CD4-positive, alpha-beta T cell treated with Interleukin-1 beta for 1 hour (primary cell): Measurements from ENCODE around the gene NAA15.
"Not testable (repeated sequence)": the region's sequence is repeated elsewhere in the genome, so short reads cannot be mapped to it uniquely, and the experiment has no call there.

Experiments
- DNase-seq, 2 donors: peaks; one replicate each; pipeline ENCODE4 v3.0.0-alpha.2; 2020 to 2022

The NAA15 gene

GRCh38 chr4:139301113-139301820, at the start of gene NAA15:
NAA15 (plus strand) TSS chr4:139301505; CDS start chr4:139301778, 273 bp downstream.
- DNase-seq = peak; percentile 98

- DNase-seq = no peak
Observed at GRCh38 chr4:139253046-139253445, 48.3 kb upstream of the NAA15 start.

DNA sequence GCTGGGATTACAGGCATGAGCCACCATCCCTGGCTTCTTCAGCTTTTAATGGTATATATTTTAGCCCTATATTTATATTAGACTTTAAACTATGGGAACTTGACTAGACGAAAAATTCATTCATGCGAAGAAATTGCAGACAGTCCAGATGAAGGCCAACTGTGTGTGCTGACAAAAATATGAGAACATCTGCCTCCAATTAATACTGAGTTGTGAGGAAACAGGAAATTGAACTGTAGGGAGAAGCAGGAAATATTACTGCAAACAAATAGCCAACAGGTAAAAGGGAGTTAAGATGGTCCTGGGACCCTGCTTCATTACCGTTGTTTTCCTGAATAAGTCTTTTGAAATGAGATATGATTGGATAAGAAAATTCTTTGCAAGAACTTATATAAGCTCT, 47.6 kb upstream of the NAA15 start:
- DNase-seq = no peak

DNA sequence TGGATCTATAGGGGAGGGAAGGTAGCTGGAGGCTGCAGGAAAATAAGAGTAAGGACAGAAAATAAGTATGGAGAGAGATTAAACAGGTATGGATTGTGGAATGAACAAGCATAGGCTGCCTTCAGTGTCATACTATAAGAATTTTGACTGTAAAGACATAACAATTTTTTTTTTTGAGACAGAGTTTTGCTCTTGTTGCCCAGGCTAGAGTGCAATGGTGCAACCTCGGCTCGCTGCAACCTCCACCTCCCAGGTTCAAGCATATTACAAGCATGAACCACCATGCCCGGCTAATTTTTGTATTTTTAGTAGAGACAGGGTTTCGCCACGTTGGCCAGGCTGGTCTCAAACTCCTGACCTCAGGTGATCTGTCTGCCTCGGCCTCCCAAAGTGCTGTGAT, 45.7 kb upstream of the NAA15 start:
- not testable (repeated sequence) for DNase-seq

DNA sequence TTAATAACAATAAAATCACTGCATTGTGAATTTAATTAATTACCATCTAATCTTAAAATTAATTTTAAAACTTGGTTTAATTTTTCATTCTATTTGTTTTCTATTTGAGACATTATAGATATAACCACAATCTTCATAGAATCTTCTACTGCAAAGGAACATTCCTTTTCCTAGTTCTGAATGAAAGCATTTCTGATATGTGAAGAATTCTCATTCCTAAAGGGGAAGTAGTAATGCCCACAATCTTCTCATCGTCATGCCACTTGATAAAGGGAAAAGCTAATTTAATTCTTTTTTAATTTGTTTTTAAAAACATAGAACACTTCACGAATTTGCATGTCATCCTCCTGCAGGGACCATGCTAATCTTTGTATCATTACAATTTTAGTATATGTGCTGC, 45.0 kb upstream of the NAA15 start:
- no peak for DNase-seq

GRCh38 chr4:139265654-139266053, 35.7 kb upstream of the NAA15 start:
- DNase-seq = no peak

DNA sequence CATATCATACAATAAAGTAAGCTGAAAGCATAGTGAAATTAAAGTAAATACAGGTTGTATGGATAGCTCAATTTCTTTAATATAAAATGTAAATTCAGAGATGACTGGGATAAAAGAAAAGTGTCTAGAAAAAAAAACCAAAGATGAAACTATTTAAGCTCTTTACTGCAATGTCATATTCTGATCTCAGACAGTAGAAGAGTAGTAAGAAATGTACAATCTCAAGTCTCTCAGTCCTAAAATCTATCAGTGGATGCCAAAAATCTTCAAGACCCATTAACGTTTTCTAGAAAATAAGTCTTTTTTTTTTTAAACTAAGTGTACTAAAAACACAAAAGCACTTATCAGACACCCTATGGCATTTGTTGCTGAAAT, 35.1 kb upstream of the NAA15 start:
- no peak for DNase-seq

GRCh38 chr4:139266583-139267257, 34.6 kb upstream of the NAA15 start:
- peak; percentile 72 to 73 for DNase-seq

GRCh38 chr4:139267301-139267700, 34.0 kb upstream of the NAA15 start:
- DNase-seq = no peak

- DNase-seq = no peak
Observed at GRCh38 chr4:139273835-139274234, 27.5 kb upstream of the NAA15 start.

GRCh38 chr4:139274790-139275189, 26.5 kb upstream of the NAA15 start:
- no peak for DNase-seq

- no peak for DNase-seq
Observed at GRCh38 chr4:139275281-139275735, 26.0 kb upstream of the NAA15 start.

DNA sequence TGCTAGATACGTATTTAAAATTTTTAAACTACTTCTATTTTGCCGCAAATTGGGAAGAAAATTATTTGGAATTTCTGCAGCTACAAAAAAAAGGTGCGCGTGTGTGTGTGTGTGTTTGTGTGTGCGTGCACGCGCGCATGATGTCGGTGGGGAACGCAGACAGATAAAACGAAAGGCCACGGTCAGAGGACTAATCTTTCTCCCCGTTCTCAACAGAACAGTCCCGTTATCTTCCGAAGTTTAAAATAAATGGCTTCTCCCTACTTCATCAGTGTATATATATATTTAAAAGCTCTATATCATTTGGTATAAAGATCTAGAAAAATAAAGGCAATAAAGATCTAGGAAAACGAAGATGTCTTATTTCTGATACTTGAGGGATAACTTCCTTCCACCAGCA, 22.8 kb upstream of the NAA15 start:
- no peak for DNase-seq

DNA sequence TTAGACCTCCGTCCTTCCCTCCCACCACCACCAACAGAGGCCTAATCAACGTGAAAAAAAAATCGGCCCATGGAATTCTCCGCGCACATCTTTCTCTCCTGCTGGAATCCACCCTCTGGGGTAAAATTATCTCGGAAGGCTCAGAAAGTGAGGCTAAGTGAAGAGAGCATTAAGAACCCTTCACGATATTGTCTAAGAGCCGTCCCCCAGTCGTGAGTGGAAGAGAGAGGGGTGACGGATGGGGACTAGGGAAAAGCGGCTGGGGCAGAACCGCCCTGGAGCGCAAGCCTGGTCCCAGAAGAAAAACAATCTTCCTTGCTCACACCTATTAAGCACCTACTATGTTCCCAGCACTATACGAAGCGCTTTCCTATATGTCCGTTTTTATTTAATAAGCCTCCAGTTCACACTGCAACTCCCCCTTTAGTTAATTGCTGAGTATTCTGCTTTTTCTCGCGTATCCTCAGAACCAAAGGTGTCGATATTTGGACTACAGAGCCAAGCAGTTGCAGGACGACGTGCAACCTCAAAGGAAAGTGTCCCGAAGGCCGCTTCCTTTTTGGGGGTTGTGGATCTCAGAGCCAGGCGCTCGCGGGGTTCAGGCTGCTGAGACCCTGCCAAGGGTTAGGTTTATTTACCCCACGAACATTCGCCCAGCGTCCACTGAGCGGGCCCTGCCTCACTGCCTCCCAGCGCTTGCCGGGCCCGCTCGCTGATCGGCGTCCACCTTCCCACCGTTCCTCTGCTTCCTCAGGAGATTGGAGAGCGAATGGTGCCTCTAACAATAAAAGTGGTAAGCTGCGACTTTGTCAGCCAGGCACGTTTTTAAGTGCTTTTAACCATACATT, 22.2 kb upstream of the NAA15 start:
- DNase-seq = no peak

GRCh38 chr4:139279760-139280620, 21.3 kb upstream of the NAA15 start, which contains the start of gene MGARP:
MGARP (minus strand) TSS chr4:139280225; CDS start chr4:139280158, 67 bp downstream.
- DNase-seq = peak in 1 of 2 donors; percentile 3

DNA sequence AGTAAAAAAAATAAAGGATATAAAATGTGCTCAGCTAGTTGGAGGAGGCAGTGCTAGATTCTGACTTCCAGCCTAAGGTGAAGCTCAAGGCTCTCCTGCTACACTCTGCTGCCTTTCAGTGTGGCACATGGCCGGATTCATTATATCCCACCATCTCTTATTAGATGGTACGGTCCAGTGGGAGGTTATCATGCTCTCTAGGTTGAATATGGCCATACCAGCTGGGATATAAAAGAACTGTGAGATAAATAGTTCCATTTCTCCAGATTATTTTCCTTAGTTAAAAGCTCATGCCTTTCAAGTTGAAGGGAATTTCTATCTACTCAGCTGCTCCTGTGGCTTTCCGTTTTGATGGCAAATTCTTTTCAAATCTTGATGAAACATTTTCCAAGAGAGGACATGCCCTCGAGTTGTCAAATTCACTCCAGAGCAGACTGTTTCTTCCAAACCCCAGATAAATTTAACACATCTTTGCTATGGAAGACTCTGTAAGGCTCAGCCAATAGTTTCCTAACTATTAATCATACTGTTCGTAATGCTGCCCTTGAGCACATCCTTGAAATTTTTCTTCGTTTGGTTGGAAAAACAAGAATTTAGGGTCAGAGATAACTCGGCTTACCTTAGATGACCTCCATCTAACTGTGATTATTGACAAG, 19.1 kb upstream of the NAA15 start:
- no peak for DNase-seq

DNA sequence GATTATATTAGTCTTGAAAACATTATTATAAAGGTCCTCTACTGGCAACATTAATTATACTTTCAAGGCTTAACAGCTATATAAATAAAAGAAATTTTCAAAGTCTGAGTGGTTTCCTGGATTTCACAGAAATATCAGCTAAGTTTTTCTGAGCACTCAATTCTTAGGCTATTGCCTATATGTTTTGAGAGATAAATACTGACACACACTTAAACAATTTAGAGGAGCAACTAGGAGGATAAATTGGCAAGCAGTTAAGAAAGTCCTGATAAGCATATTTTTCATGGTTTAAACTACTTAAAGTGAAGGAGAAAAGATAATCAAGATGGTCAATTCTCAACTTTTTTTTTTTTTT, 18.6 kb upstream of the NAA15 start:
- no peak for DNase-seq

DNA sequence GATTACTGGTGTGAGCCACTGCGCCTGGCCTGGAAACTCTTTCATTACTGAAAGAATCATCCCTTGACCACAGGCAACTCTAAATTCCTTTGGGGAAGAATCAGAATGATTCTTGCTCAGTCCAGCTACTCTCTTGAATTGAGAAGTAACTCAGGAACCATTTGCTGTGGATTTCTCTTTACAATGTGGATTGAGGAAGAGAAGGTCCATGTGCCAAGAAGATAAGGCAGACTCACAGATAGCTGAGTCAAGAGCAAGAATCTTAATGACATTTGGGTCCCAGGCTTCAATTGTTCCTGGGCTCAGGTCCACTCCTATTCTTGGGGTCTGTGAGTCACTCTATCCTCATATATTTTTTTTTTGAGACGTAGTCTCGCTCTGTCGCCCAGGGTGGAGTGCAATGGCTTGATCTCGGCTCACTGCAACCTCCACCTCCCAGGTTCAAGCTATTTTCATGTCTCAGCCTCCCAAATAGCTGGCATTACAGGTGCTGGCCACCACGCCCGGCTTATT, 15.1 kb upstream of the NAA15 start:
- DNase-seq = no peak

DNA sequence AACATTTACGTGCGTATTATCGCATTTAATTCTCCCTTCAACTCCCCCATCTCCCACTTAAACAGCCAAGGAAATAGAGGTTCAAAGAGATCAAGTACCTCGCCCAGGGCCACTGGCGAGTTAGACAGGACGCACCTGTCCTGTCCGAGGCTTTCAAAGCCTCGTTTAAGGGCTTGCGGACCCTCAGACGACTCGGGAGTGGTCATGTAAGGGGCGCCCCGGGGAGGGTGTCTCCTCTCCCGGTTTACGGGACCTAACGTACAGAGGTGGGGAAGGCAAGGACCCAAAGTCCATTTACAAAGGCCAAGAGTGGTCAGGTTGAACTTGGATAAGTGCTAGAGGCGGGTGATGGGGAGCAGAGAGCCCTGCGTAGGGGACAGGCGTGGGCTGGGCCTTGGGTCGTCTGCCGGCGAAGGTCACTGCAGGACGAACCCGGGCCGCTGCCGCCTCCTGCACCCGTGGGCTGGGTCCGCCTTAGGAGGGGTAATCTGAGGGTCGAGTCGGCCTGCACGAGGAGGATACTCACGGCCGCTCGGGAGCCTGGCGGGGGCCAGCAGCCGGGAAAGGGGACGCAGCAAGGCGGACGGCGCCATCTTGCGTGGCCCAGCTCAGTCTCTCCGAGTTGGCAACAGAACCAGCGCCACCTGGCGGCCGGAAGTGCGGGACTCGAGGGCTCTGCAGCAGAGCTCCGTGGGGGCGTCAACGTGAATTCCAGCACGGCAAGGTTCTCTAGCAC, 5.9 kb upstream of the NAA15 start:
- DNase-seq = peak; percentile 94 to 97

GRCh38 chr4:139295942-139296299, 5.4 kb upstream of the NAA15 start:
- no peak for DNase-seq

DNA sequence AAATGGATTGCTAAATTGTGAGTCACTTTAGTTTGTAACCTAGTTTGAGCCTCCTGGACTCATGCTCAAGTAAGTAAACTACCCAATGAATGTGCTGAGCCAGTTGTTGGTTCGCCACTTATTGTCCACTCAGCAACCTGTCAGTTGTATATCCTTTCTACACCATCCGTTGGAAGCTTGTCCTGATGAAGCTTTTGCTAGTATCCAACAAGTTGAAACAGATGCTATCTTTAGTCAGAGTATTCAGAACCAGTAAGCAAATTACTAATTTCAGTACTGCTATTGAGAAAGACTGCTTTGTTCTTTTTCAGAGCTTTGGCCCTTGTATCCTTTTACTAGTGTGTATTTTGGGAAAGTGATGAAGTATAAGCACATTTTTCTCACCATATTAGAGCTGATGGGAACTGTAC, 4.3 kb upstream of the NAA15 start:
- DNase-seq = no peak
